Activated CD4-positive, alpha-beta T cell treated with anti-CD3 and anti-CD28 coated beads, Interleukin-2, amount 10 ng/mL, durations not matched to agents 7 days and 5 days (primary cell): ENCODE measurements around the gene SMOC1. TPM values are rescaled to one million over a fixed set of nuclear protein-coding genes. Genes with fewer than 3 reads are reported as not detected.

Source experiments
- CTCF ChIA-PET: fragments of 350-600 bp; sonication (Branson Sonifier 250); formaldehyde crosslinking; loops from one replicate; lab custom pipeline; 2021; ENCODE audit warnings: antibody characterized with exemption; lab: Charles Lee
- POLR2A ChIA-PET: fragments of 350-600 bp; sonication (Branson Sonifier 250); formaldehyde crosslinking; loops from one replicate; lab custom pipeline; 2021; ENCODE audit warnings: antibody characterized with exemption; lab: Charles Lee
- DNase-seq: peaks from one replicate; pipeline ENCODE4 v3.0.0-alpha.2; 2020
- H3K27ac Mint-ChIP-seq: one replicate; pipeline ENCODE4 v1.8.0; 2021; ENCODE audit warnings: mild to moderate bottlenecking, moderate library complexity, mixed read lengths
- H3K27me3 Mint-ChIP-seq: one replicate; pipeline ENCODE4 v1.8.0; 2021; ENCODE audit warnings: mixed read lengths
- H3K36me3 Mint-ChIP-seq: one replicate; pipeline ENCODE4 v1.8.0; 2021; ENCODE audit warnings: low read depth, mixed read lengths
- H3K4me1 Mint-ChIP-seq: one replicate; pipeline ENCODE4 v1.8.0; 2021; ENCODE audit warnings: mixed read lengths
- H3K4me3 Mint-ChIP-seq: one replicate; pipeline ENCODE4 v1.8.0; 2021; ENCODE audit warnings: mild to moderate bottlenecking, moderate library complexity, mixed read lengths
- H3K9me3 Mint-ChIP-seq: one replicate; pipeline ENCODE4 v1.8.0; 2021; ENCODE audit warnings: mixed read lengths
- total RNA-seq, 2 experiments: library from RNA; stranded (reverse); gene quantifications; one replicate each; pipeline ENCODE4 v1.2.3, GENCODE V29; 2021

The SMOC1 gene
- total RNA-seq, 2 experiments from 2014 or later, result not detected

- H3K9me3 Mint-ChIP-seq, result no peaks in the 10 kb centered on the region
- CTCF ChIA-PET, result interaction anchor here (1.2 kb wide), 1 partner anchor 191 kb away, joined by 4 read pairs; no protein-coding TSS in a partner anchor
- peaks cover under 1% of the 10 kb centered on the region for H3K27me3 Mint-ChIP-seq
- no peak overlapping the region for H3K4me3 Mint-ChIP-seq
- no peaks in the 10 kb centered on the region for H3K36me3 Mint-ChIP-seq
- DNase-seq, result no peak
- peaks cover 2% of the 10 kb centered on the region for H3K4me1 Mint-ChIP-seq
- POLR2A ChIA-PET, result no interaction called here
- H3K27ac Mint-ChIP-seq, result no peak overlapping the region
Observed at GRCh38 chr14:70033561-70033960, 154.3 kb downstream of the SMOC1 start.

- ChIA-PET POLR2A (no interaction called here), CTCF (interaction anchor here (1.2 kb wide), 1 partner anchor 192 kb away, joined by 4 read pairs; no protein-coding TSS in a partner anchor)
- Mint-ChIP-seq H3K4me3 (no peak overlapping the region), H3K27ac (no peak overlapping the region), H3K9me3 (no peaks in the 10 kb centered on the region), H3K27me3 (peaks cover 5% of the 10 kb centered on the region), H3K36me3 (no peaks in the 10 kb centered on the region), H3K4me1 (peaks cover 2% of the 10 kb centered on the region)
- DNase-seq, result no peak
Observed at GRCh38 chr14:70034257-70034656, 155.0 kb downstream of the SMOC1 start.

- Mint-ChIP-seq H3K9me3 (no peaks in the 10 kb centered on the region), H3K27me3 (peaks cover 19% of the 10 kb centered on the region), H3K27ac (no peak overlapping the region), H3K4me3 (no peak overlapping the region), H3K4me1 (no peaks in the 10 kb centered on the region), H3K36me3 (no peaks in the 10 kb centered on the region)
- CTCF ChIA-PET, result no interaction called here
- POLR2A ChIA-PET, result no interaction called here
- DNase-seq, result no peak
Observed at GRCh38 chr14:70036665-70037064, 157.4 kb downstream of the SMOC1 start.

- Mint-ChIP-seq H3K27ac (no peak overlapping the region), H3K27me3 (peaks cover 38% of the 10 kb centered on the region), H3K9me3 (no peaks in the 10 kb centered on the region), H3K4me1 (no peaks in the 10 kb centered on the region), H3K4me3 (no peak overlapping the region), H3K36me3 (no peaks in the 10 kb centered on the region)
- DNase-seq, result no peak
- ChIA-PET POLR2A (no interaction called here), CTCF (no interaction called here)
Observed at GRCh38 chr14:70043001-70043400, 163.8 kb downstream of the SMOC1 start.

GRCh38 chr14:70045310-70045709, 166.1 kb downstream of the SMOC1 start:
- H3K4me3 Mint-ChIP-seq, result no peak overlapping the region
- no peaks in the 10 kb centered on the region for H3K4me1 Mint-ChIP-seq
- H3K36me3 Mint-ChIP-seq, result no peaks in the 10 kb centered on the region
- DNase-seq, result no peak
- H3K9me3 Mint-ChIP-seq, result no peaks in the 10 kb centered on the region
- H3K27ac Mint-ChIP-seq, result no peak overlapping the region
- H3K27me3 Mint-ChIP-seq, result peaks cover 25% of the 10 kb centered on the region
- POLR2A ChIA-PET, result no interaction called here
- CTCF ChIA-PET, result interaction anchor here (1.8 kb wide), 1 partner anchor 10 kb away, joined by 4 read pairs; no protein-coding TSS in a partner anchor

GRCh38 chr14:70045844-70046535, 166.8 kb downstream of the SMOC1 start:
- DNase-seq, result no peak

GRCh38 chr14:70047598-70048312, 168.5 kb downstream of the SMOC1 start:
- peaks cover 13% of the 10 kb centered on the region for H3K27me3 Mint-ChIP-seq
- POLR2A ChIA-PET, result no interaction called here
- H3K4me1 Mint-ChIP-seq, result peaks cover 9% of the 10 kb centered on the region

More at GRCh38 chr14:70045844-70046535, 166.8 kb downstream of the SMOC1 start:
- no peaks in the 10 kb centered on the region for H3K9me3 Mint-ChIP-seq
- POLR2A ChIA-PET, result no interaction called here
- no peaks in the 10 kb centered on the region for H3K4me1 Mint-ChIP-seq
- peaks cover 22% of the 10 kb centered on the region for H3K27me3 Mint-ChIP-seq
- H3K4me3 Mint-ChIP-seq, result no peak overlapping the region
- CTCF ChIA-PET, result no interaction called here
- no peak overlapping the region for H3K27ac Mint-ChIP-seq
- H3K36me3 Mint-ChIP-seq, result no peaks in the 10 kb centered on the region

GRCh38 chr14:70048313-70048654, 169.1 kb downstream of the SMOC1 start:
- peaks cover 9% of the 10 kb centered on the region for H3K4me1 Mint-ChIP-seq
- DNase-seq, result no peak
- H3K27me3 Mint-ChIP-seq, result peaks cover 10% of the 10 kb centered on the region
- H3K9me3 Mint-ChIP-seq, result no peaks in the 10 kb centered on the region
- no peak overlapping the region for H3K4me3 Mint-ChIP-seq
- ChIA-PET CTCF (interaction anchor here (1.2 kb wide), 1 partner anchor 9 kb away, joined by 4 read pairs; no protein-coding TSS in a partner anchor), POLR2A (no interaction called here)
- H3K36me3 Mint-ChIP-seq, result no peaks in the 10 kb centered on the region
- H3K27ac Mint-ChIP-seq, result no peak overlapping the region

More at GRCh38 chr14:70047598-70048312, 168.5 kb downstream of the SMOC1 start:
- no peak for DNase-seq
- no peak overlapping the region for H3K4me3 Mint-ChIP-seq
- H3K27ac Mint-ChIP-seq, result no peak overlapping the region
- no peaks in the 10 kb centered on the region for H3K9me3 Mint-ChIP-seq
- CTCF ChIA-PET, result interaction anchor here (1.2 kb wide), 1 partner anchor 10 kb away, joined by 4 read pairs; no protein-coding TSS in a partner anchor
- no peaks in the 10 kb centered on the region for H3K36me3 Mint-ChIP-seq

- no peak for DNase-seq
- no peaks in the 10 kb centered on the region for H3K9me3 Mint-ChIP-seq
- no peak overlapping the region for H3K27ac Mint-ChIP-seq
- POLR2A ChIA-PET, result no interaction called here
- H3K27me3 Mint-ChIP-seq, result peaks cover 4% of the 10 kb centered on the region
- H3K4me1 Mint-ChIP-seq, result peaks cover 9% of the 10 kb centered on the region
- CTCF ChIA-PET, result no interaction called here
- H3K4me3 Mint-ChIP-seq, result no peak overlapping the region
- no peaks in the 10 kb centered on the region for H3K36me3 Mint-ChIP-seq
Observed at GRCh38 chr14:70049605-70050004, 170.4 kb downstream of the SMOC1 start.

DNA sequence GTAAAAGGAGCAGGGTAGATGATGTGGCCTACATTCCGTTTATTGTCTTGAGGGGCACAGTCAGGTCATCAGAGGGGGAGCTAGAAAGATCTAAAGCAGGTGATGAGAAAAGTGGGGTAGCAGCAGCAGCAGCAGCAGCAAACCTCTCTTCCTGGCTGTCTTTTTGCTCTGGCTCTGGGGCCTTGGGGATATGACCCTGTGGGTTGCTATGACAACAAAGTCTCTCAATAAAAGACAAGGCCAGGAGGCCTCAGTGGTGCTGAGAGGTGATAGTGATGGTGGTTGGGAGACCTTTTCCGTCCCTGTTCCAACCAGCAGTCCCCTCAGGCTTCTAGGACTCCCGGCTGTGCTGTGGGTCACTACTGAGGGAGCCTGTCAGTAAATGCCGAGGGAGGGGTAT, 170.9 kb downstream of the SMOC1 start:
- Mint-ChIP-seq H3K36me3 (no peaks in the 10 kb centered on the region), H3K27ac (no peak overlapping the region), H3K4me1 (peaks cover 9% of the 10 kb centered on the region), H3K4me3 (no peak overlapping the region), H3K27me3 (peaks cover 2% of the 10 kb centered on the region), H3K9me3 (no peaks in the 10 kb centered on the region)
- no peak for DNase-seq
- ChIA-PET POLR2A (no interaction called here), CTCF (no interaction called here)

DNA sequence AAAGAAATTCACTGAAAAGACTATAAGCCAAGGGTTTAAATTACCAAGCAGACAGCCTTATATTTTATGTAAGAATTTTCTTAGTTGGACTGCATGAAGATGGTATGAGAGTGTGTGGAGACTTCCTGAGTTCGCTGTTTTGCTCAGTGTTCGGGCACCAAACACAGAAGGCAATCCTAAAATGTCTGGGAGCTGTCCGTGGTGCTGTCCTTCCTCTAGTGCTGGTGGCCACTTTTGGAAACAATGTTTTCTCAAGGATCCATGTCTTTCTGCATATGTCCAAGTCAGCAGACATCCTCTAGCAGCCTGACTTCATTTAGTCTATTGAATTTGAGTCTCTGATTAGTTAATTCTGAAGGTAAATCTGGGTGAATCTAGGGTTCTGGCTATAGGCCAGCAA, 173.8 kb downstream of the SMOC1 start:
- Mint-ChIP-seq H3K27ac (no peak overlapping the region), H3K36me3 (no peaks in the 10 kb centered on the region), H3K4me1 (peaks cover 9% of the 10 kb centered on the region), H3K9me3 (no peaks in the 10 kb centered on the region), H3K27me3 (peaks cover 6% of the 10 kb centered on the region), H3K4me3 (no peak overlapping the region)
- ChIA-PET POLR2A (no interaction called here), CTCF (interaction anchor here (0.6 kb wide), 1 partner anchor 35 kb away, joined by 3 read pairs; no protein-coding TSS in a partner anchor)
- peak; percentile 45 for DNase-seq

- no peak overlapping the region for H3K27ac Mint-ChIP-seq
- H3K4me3 Mint-ChIP-seq, result no peak overlapping the region
- peaks cover 11% of the 10 kb centered on the region for H3K27me3 Mint-ChIP-seq
- H3K9me3 Mint-ChIP-seq, result no peaks in the 10 kb centered on the region
- ChIA-PET POLR2A (no interaction called here), CTCF (interaction anchor here (1.7 kb wide), 1 partner anchor 10 kb away, joined by 4 read pairs; no protein-coding TSS in a partner anchor)
- no peak for DNase-seq
- peaks cover 1% of the 10 kb centered on the region for H3K4me1 Mint-ChIP-seq
- H3K36me3 Mint-ChIP-seq, result no peaks in the 10 kb centered on the region
Observed at GRCh38 chr14:70057519-70058136, 178.4 kb downstream of the SMOC1 start.

DNA sequence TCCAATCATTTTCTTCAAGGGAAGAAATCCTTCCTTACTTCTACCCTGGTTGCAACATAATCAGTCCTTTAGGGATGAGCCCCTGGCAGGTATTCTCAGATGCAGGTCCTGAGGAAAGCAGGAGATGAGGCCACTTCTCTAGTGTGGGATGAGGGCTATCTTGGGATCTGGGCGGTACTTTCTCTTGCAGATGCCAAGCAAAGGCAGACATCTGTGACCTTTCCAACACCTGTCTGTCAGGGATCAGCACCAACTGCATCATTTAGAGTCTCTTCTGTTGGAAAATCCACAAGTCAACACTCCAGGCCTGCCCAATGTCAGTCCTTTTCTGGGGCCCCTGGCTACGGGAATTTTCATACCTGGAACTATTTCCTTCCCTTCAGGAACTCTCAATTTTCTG, 180.3 kb downstream of the SMOC1 start:
- no peak for DNase-seq
- ChIA-PET POLR2A (no interaction called here), CTCF (no interaction called here)
- Mint-ChIP-seq H3K4me1 (no peaks in the 10 kb centered on the region), H3K36me3 (no peaks in the 10 kb centered on the region), H3K4me3 (no peak overlapping the region), H3K27ac (no peak overlapping the region), H3K9me3 (no peaks in the 10 kb centered on the region), H3K27me3 (peaks cover 11% of the 10 kb centered on the region)
